Heart left ventricle (tissue), 16 donors: ENCODE data around the gene RNF2. TPM values are rescaled to one million over a fixed set of nuclear protein-coding genes. Genes with fewer than 3 reads are reported as not detected.

ENCODE experiments used
- ATAC-seq, 4 donors: fragments of 200-7000 bp; cut with Tn5 transposase; one replicate each; pipeline ENCODE4 v1.9.1; 2020 to 2022; ENCODE audit warnings: moderate library complexity in 4 of 4, mild to moderate bottlenecking in 3 of 4, moderate number of reproducible peaks in 1 of 4
- DNase-seq, 5 donors: peaks; one replicate each; pipeline ENCODE4 v3.0.0-alpha.2; 2020
- H3K27ac ChIP-seq, 12 donors: fragments of 200-600 bp; sonication (generic) in 4 of 12; one replicate each; pipeline versions ENCODE4 v1.5.0 to v1.8.0; 2016 to 2022; ENCODE audit warnings: mild to moderate bottlenecking in 2 of 12
- H3K27me3 ChIP-seq, 9 donors: fragments of 200-600 bp; sonication (generic) in 2 of 9; one replicate each; pipeline versions ENCODE4 v1.5.1 to v1.8.0; 2016 to 2022; ENCODE audit warnings: mild to moderate bottlenecking in 3 of 9
- H3K36me3 ChIP-seq, 9 donors: fragments of 200-600 bp; sonication (generic) in 2 of 9; one replicate each; pipeline versions ENCODE4 v1.5.0 to v1.8.0; 2018 to 2022; ENCODE audit warnings: mild to moderate bottlenecking in 2 of 9
- H3K4me1 ChIP-seq, 12 donors: fragments of 200-600 bp; sonication (generic) in 4 of 12; one replicate each; pipeline versions ENCODE4 v1.5.0 to v1.8.0; 2016 to 2022; ENCODE audit warnings: mild to moderate bottlenecking in 3 of 12
- H3K4me3 ChIP-seq, 12 donors: fragments of 200-600 bp; sonication (generic) in 4 of 12; one replicate each; pipeline versions ENCODE4 v1.5.0 to v1.8.0; 2017 to 2022; ENCODE audit warnings: mild to moderate bottlenecking in 9 of 12, moderate library complexity in 4 of 12
- H3K9me3 ChIP-seq, 12 donors: fragments of 200-600 bp; sonication (generic) in 4 of 12; one replicate each; pipeline versions ENCODE4 v1.5.0 to v1.8.0; 2016 to 2022; ENCODE audit warnings: mild to moderate bottlenecking in 1 of 12
- POLR2A ChIP-seq, 2 donors: fragments of 450-650 bp; IDR thresholded peaks; one replicate each; pipeline ENCODE4 v1.6.1; 2017; ENCODE audit warnings: antibody characterized with exemption in 2 of 2, mild to moderate bottlenecking in 2 of 2, moderate library complexity in 2 of 2
- WGBS, 4 donors: extraction: QIAGEN DNeasy Blood & Tissue Kit in 2 of 4; methylation state at CpG; one replicate each; pipeline versions ENCODE4 v1.1.5 to v1.1.7; 2013 to 2018; 5-methylcytosine and 5-hydroxymethylcytosine counted together
- intact Hi-C, 10 donors: fragments of 100-400 bp; cut with DNase I; formaldehyde crosslinking; loops; one replicate each; pipeline versions ENCODE4 v1.11.1 to v1.14.2; 2022
- polyA plus RNA-seq, 2 donors: library from polyadenylated mRNA; stranded (reverse); fragments of 200-250 nt; gene quantifications; one replicate each; pipeline ENCODE4 v1.2.3, GENCODE V29; 2013
- total RNA-seq, 9 donors: library from RNA; depleted of rRNA in 2 of 9; stranded (reverse); fragments of >200 nt in 2 of 9; fragmentation: NEBNext Ultra II Directional in 3 of 9; extraction: Animal tissue kit (Norgen Biotek cat#: 25700) in 3 of 9; gene quantifications; one replicate each; pipeline versions ENCODE4 v1.1.0 to v1.2.4, GENCODE V29; 2016 to 2023
- TF ChIP-seq, protein P1 (sequence below), 12 donors: fragments of 200-600 bp; sonication (generic) in 4 of 12; IDR thresholded peaks; one replicate each; pipeline versions ENCODE4 v1.5.0 to v1.8.0; 2018 to 2022; ENCODE audit warnings: antibody characterized with exemption in 12 of 12, mild to moderate bottlenecking in 5 of 12
- donor health status: ischemic (EF 13 %, LVEDD 7.1; RV severe dilation, severe dysfunction).
- donor health status: healthy with polysubstance abuse.
- donor health status: DM: no; HTN: yes; CAD: no.
- donor health status: DM: no; HTN: no; CAD: no.
- donor health status: ischemic (EF 25% LVEDD 6.9; RV normal size, moderate dysfunction).
- donor health status: ischemic (EF 25% LVEDD 5.7; RV mildly dilated, moderate dysfunction).
- donor health status: healthy.
- donor health status: DM: yes; HTN: yes; CAD: no.
- donor health status: ischemic (EF 35%, LVEDD 5.7; RV mildly dilated, moderate dysfunction).
- donor health status: nonischemic (EF 11% LVEDD 7.7; RV severe dilation, severe dysfunction).
- donor health status: DM: yes; HTN: yes; CAD: no.
- donor health status: PGD.
- donor health status: ischemic (EF 29% LVEDD 5.4; RV normal size, mild dysfunction).
- donor health status: nonischemic (EF 23%, LVEDD 6.1; RV moderate dilation, normal function).

Gene RNF2
- total and polyA plus RNA-seq, 11 donors: 2.7 to 18.6 (median 12.4) TPM

DNA sequence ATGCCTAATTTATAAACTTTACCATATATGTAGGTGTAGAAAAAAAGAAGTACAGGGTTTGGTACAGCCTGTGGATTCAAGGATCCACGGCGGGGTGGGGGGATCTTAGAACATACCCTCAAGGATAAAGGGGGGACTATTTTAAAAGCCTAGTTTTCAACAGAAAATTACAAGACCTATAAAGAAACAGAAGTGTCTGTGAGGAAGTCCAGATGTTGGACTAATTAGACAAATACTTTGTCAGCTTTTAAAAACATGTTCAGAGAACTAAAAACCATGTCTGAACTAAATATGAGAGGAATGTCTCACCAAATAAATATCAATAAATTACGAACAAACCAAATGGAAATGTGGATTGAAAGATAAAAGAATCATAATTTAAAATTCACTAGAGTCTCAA is 59.8 kb downstream of the RNF2 start:
- Histone ChIP-seq H3K9me3 (peaks cover 0 to 36% (median 17%) of the 10 kb centered on the region in 12 donors), H3K36me3 (peaks cover 0 to 34% (median 18%) of the 10 kb centered on the region in 9 donors), H3K4me3 (no peak overlapping the region), H3K4me1 (no peaks in the 10 kb centered on the region), H3K27me3 (no peaks in the 10 kb centered on the region), H3K27ac (no peak overlapping the region)
- ATAC-seq: no peak
- TF ChIP-seq POLR2A (IDR thresholded peaks at IDR 0.05): no peak
- TF ChIP-seq, protein P1, sequence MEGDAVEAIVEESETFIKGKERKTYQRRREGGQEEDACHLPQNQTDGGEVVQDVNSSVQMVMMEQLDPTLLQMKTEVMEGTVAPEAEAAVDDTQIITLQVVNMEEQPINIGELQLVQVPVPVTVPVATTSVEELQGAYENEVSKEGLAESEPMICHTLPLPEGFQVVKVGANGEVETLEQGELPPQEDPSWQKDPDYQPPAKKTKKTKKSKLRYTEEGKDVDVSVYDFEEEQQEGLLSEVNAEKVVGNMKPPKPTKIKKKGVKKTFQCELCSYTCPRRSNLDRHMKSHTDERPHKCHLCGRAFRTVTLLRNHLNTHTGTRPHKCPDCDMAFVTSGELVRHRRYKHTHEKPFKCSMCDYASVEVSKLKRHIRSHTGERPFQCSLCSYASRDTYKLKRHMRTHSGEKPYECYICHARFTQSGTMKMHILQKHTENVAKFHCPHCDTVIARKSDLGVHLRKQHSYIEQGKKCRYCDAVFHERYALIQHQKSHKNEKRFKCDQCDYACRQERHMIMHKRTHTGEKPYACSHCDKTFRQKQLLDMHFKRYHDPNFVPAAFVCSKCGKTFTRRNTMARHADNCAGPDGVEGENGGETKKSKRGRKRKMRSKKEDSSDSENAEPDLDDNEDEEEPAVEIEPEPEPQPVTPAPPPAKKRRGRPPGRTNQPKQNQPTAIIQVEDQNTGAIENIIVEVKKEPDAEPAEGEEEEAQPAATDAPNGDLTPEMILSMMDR (IDR thresholded peaks at IDR 0.05): no peak
- 97 to 99% (median 98%) methylated on average over 3 of the region's 3 CpGs for WGBS, 4 donors
- no peak for DNase-seq
- intact Hi-C loops: no loop called here

DNA sequence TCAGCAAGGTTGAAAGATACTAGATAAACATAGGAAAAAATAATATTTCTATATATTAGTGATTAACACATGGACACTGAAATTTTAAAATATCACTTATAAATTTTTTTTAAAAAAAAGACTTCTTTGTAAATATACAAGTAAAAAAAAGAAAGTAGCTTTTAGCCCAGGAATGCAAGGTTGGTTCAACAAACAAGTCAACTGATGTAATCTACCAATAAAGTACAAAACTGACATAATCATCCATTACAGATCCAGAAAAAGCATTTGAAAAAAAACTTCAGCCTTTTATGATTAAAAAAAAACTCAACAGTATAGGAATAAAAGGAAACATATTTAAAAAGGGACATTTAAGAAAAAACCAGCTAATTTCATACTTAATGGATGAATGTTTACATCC is 63.0 kb downstream of the RNF2 start:
- peaks cover 0 to 11% (median 0%) of the 10 kb centered on the region in 9 donors for H3K36me3 ChIP-seq
- DNase-seq (no peak), ATAC-seq (no peak)
- H3K9me3 ChIP-seq: peaks cover 0 to 40% (median 17%) of the 10 kb centered on the region in 12 donors
- no peaks in the 10 kb centered on the region for H3K27me3 ChIP-seq
- H3K27ac ChIP-seq: no peak overlapping the region
- H3K4me3 ChIP-seq: no peak overlapping the region
- no peaks in the 10 kb centered on the region for H3K4me1 ChIP-seq
- TF ChIP-seq, protein P1 (IDR thresholded peaks at IDR 0.05): no peak
- no peak for TF ChIP-seq POLR2A (IDR thresholded peaks at IDR 0.05)
- intact Hi-C loops: no loop called here

DNA sequence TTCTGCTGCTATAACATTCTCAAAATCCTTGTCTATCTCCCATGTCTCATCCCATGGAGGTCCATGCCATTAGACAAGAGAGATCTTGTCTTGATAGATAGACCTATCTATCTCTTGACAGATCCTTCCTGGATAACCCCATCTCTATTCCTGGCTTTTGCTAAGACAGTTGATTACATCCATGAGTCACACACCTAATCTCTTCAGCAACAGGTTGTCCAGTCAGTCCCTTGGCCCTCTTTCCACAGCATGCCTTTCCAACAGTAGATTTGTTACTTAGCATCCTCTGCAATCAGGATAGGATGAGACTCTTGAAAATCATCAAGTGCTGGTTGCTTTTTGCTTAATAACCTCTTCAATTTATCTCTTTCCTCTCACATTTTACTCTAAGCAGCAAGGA is 64.8 kb downstream of the RNF2 start:
- TF ChIP-seq, protein P1 (IDR thresholded peaks at IDR 0.05): no peak
- no peak for TF ChIP-seq POLR2A (IDR thresholded peaks at IDR 0.05)
- H3K4me3 ChIP-seq: no peak overlapping the region
- DNase-seq (no peak), ATAC-seq (no peak)
- H3K9me3 ChIP-seq: peaks cover 0 to 40% (median 17%) of the 10 kb centered on the region in 12 donors
- no peak overlapping the region for H3K27ac ChIP-seq
- intact Hi-C loops: no loop called here
- H3K4me1 ChIP-seq: no peaks in the 10 kb centered on the region
- no peaks in the 10 kb centered on the region for H3K36me3 ChIP-seq
- no peaks in the 10 kb centered on the region for H3K27me3 ChIP-seq

DNA sequence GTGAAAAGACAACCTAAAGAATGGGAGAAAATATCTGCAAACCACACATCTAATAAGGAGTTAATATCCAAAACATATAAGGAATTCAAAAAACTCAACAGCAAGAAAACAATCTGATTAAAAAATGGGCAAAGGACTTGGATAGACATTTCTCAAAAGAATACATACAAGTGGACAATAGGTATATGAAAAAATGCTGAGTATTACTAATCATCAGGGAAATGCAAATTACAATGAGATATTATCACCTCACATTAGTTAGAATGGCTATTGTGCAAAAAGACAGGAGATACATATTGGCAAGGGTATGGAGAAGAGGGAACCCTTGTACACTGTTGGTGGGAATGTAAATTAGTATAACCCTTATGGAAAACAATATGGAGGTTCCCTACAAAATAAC is 66.5 kb downstream of the RNF2 start:
- ATAC-seq (no peak), DNase-seq (no peak)
- Histone ChIP-seq H3K4me3 (no peak overlapping the region), H3K36me3 (peaks cover 0 to 4% (median 0%) of the 10 kb centered on the region in 9 donors), H3K4me1 (no peaks in the 10 kb centered on the region), H3K27ac (no peak overlapping the region), H3K9me3 (peaks cover 0 to 36% (median 17%) of the 10 kb centered on the region in 12 donors), H3K27me3 (no peaks in the 10 kb centered on the region)
- intact Hi-C loops: no loop called here
- TF ChIP-seq, protein P1 (IDR thresholded peaks at IDR 0.05): no peak
- no peak for TF ChIP-seq POLR2A (IDR thresholded peaks at IDR 0.05)
